ENCODE results near the gene EVC. TPM values are rescaled to one million over a fixed set of nuclear protein-coding genes. Genes with fewer than 3 reads are reported as not detected.

EVC gene
- total and polyA plus RNA-seq, 7 experiments from 2014 or later = 0.37 to 1.5 (median 0.68) TPM; not detected in 2

- no peaks in the 10 kb centered on the region for H3K36me3 Mint-ChIP-seq
- DNase-seq (no peak), ATAC-seq (no peak)
- H3K27ac Mint-ChIP-seq = no peak overlapping the region
- intact Hi-C loops (cut with micrococcal nuclease) = no loop called here
- POLR2A ChIA-PET = no interaction called here
- H3K4me3 ChIP-seq (ENCODE audit: low read length) = no peak overlapping the region
- H3K4me3 Mint-ChIP-seq = no peak overlapping the region
- H3K4me1 ChIP-seq (ENCODE audit: control insufficient read depth in 2 of 2, insufficient read depth in 2 of 2, low read length in 2 of 2) = no peaks in the 10 kb centered on the region
- no peaks in the 10 kb centered on the region for H3K4me1 Mint-ChIP-seq
- peaks cover 0 to 6% (median 4%) of the 10 kb centered on the region in 5 donors for H3K27me3 Mint-ChIP-seq
- no peak overlapping the region for H3K27ac ChIP-seq (ENCODE audit: low read depth, low read length)
- no peaks in the 10 kb centered on the region for H3K27me3 ChIP-seq (ENCODE audit: control insufficient read depth in 2 of 2, insufficient read depth in 2 of 2, low read length in 2 of 2)
- H3K36me3 ChIP-seq (ENCODE audit: control insufficient read depth in 2 of 3, insufficient read depth in 3 of 3, low read length in 3 of 3) = no peaks in the 10 kb centered on the region
- no peaks in the 10 kb centered on the region for H3K9me3 ChIP-seq (ENCODE audit: control insufficient read depth in 2 of 3, low read length in 3 of 3)
- H3K9me3 Mint-ChIP-seq = peaks cover 0 to 4% (median 0%) of the 10 kb centered on the region in 11 donors
- CTCF ChIA-PET = no interaction called here
Observed at GRCh38 chr4:5797866-5798265, 86.9 kb downstream of the EVC start.

DNA sequence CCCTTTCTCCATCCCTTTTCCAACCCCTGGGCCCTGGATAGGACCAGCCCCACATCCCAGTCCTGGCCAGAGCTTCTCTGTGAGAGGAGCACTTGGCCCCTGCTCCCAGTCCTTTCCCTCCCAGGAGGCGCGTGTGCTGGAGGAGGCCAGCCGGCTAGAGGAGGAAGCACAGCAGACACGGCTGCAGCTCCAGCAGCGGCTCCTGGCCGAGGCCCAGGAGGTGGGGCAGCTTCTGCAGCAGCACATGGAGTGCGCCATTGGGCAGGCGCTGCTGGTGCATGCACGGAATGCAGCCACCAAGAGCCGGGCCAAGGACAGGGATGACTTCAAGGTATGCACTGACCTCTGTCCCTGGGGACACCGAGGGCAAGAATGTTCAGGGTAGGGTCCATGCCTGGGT is 87.5 kb downstream of the EVC start:
- Histone ChIP-seq H3K27me3 (ENCODE audit: control insufficient read depth in 2 of 2, insufficient read depth in 2 of 2, low read length in 2 of 2) (no peaks in the 10 kb centered on the region), H3K4me1 (ENCODE audit: control insufficient read depth in 2 of 2, insufficient read depth in 2 of 2, low read length in 2 of 2) (no peaks in the 10 kb centered on the region), H3K9me3 (ENCODE audit: control insufficient read depth in 2 of 3, low read length in 3 of 3) (no peaks in the 10 kb centered on the region), H3K4me3 (ENCODE audit: low read length) (no peak overlapping the region), H3K27ac (ENCODE audit: low read depth, low read length) (no peak overlapping the region), H3K36me3 (ENCODE audit: control insufficient read depth in 2 of 3, insufficient read depth in 3 of 3, low read length in 3 of 3) (no peaks in the 10 kb centered on the region)
- no peak overlapping the region for H3K4me3 Mint-ChIP-seq
- DNase-seq = no peak
- ATAC-seq = no peak
- peaks cover 0 to 4% (median 0%) of the 10 kb centered on the region in 11 donors for H3K9me3 Mint-ChIP-seq
- H3K36me3 Mint-ChIP-seq = no peaks in the 10 kb centered on the region
- H3K27me3 Mint-ChIP-seq = peaks cover 0 to 6% (median 4%) of the 10 kb centered on the region in 5 donors
- intact Hi-C loops (cut with micrococcal nuclease) = no loop called here
- H3K27ac Mint-ChIP-seq = no peak overlapping the region
- CTCF ChIA-PET = no interaction called here
- POLR2A ChIA-PET = no interaction called here
- H3K4me1 Mint-ChIP-seq = no peaks in the 10 kb centered on the region

DNA sequence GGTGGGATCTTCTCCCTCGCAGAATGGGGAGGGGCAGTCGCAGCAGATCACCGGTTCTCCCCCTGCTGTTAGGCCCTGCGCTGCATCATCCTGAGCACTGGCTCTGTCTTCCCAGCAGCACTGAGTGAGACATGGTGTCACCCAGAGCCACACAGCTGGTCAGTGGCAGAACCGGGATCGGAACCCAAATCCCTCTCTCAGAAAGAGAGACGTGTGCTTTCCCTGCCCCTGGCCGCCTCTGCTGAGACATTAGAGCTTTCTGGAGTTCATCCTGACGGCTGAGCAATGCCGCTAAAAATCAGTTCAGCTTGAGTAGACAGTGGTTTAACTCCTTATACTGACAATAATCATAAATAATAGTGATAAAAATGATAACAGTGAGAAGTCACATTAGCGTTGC is 87.9 kb downstream of the EVC start:
- Mint-ChIP-seq H3K4me3 (no peak overlapping the region), H3K27ac (no peak overlapping the region), H3K9me3 (peaks cover 0 to 4% (median 0%) of the 10 kb centered on the region in 11 donors), H3K4me1 (no peaks in the 10 kb centered on the region), H3K36me3 (no peaks in the 10 kb centered on the region), H3K27me3 (peaks cover 0 to 6% (median 4%) of the 10 kb centered on the region in 5 donors)
- Histone ChIP-seq H3K27me3 (ENCODE audit: control insufficient read depth in 2 of 2, insufficient read depth in 2 of 2, low read length in 2 of 2) (no peaks in the 10 kb centered on the region), H3K36me3 (ENCODE audit: control insufficient read depth in 2 of 3, insufficient read depth in 3 of 3, low read length in 3 of 3) (no peaks in the 10 kb centered on the region), H3K27ac (ENCODE audit: low read depth, low read length) (no peak overlapping the region), H3K4me3 (ENCODE audit: low read length) (no peak overlapping the region), H3K4me1 (ENCODE audit: control insufficient read depth in 2 of 2, insufficient read depth in 2 of 2, low read length in 2 of 2) (no peaks in the 10 kb centered on the region), H3K9me3 (ENCODE audit: control insufficient read depth in 2 of 3, low read length in 3 of 3) (no peaks in the 10 kb centered on the region)
- ATAC-seq = no peak
- intact Hi-C loops (cut with micrococcal nuclease) = no loop called here
- no peak for DNase-seq
- ChIA-PET CTCF (no interaction called here), POLR2A (no interaction called here)

- Mint-ChIP-seq H3K27me3 (peaks cover 0 to 6% (median 4%) of the 10 kb centered on the region in 5 donors), H3K4me3 (no peak overlapping the region), H3K27ac (no peak overlapping the region), H3K9me3 (peaks cover 0 to 4% (median 0%) of the 10 kb centered on the region in 11 donors), H3K36me3 (no peaks in the 10 kb centered on the region), H3K4me1 (no peaks in the 10 kb centered on the region)
- DNase-seq (no peak), ATAC-seq (no peak)
- no peaks in the 10 kb centered on the region for H3K4me1 ChIP-seq (ENCODE audit: control insufficient read depth in 2 of 2, insufficient read depth in 2 of 2, low read length in 2 of 2)
- CTCF ChIA-PET = no interaction called here
- H3K36me3 ChIP-seq (ENCODE audit: control insufficient read depth in 2 of 3, insufficient read depth in 3 of 3, low read length in 3 of 3) = no peaks in the 10 kb centered on the region
- H3K9me3 ChIP-seq (ENCODE audit: control insufficient read depth in 2 of 3, low read length in 3 of 3) = no peaks in the 10 kb centered on the region
- POLR2A ChIA-PET = no interaction called here
- H3K4me3 ChIP-seq (ENCODE audit: low read length) = no peak overlapping the region
- no peak overlapping the region for H3K27ac ChIP-seq (ENCODE audit: low read depth, low read length)
- intact Hi-C loops (cut with micrococcal nuclease) = no loop called here
- no peaks in the 10 kb centered on the region for H3K27me3 ChIP-seq (ENCODE audit: control insufficient read depth in 2 of 2, insufficient read depth in 2 of 2, low read length in 2 of 2)
Observed at GRCh38 chr4:5799406-5799805, 88.4 kb downstream of the EVC start.

DNA sequence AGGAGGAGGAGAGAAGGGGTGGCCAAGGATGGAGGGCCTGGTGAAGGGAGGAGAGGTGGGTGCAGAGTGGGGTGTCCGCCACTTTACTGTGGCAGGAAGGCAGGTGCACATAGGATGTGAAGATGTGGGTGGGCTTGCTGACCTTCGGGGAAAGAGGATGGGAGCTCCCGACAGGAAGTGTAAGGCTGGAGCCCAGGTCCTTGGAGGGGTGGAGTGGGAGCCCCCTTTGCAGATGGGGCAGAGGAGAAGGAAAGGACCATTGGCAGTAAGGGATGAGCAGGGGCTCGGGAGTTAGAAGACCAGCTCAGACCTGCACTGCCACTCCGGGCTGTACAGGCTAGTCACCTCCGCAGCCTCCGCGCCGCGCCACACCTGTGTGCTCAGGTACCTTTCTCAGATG is 89.5 kb downstream of the EVC start:
- peaks cover 0 to 4% (median 0%) of the 10 kb centered on the region in 11 donors for H3K9me3 Mint-ChIP-seq
- no peaks in the 10 kb centered on the region for H3K27me3 ChIP-seq (ENCODE audit: control insufficient read depth in 2 of 2, insufficient read depth in 2 of 2, low read length in 2 of 2)
- no peaks in the 10 kb centered on the region for H3K36me3 ChIP-seq (ENCODE audit: control insufficient read depth in 2 of 3, insufficient read depth in 3 of 3, low read length in 3 of 3)
- ATAC-seq (no peak), DNase-seq (no peak)
- no peak overlapping the region for H3K27ac Mint-ChIP-seq
- no peak overlapping the region for H3K27ac ChIP-seq (ENCODE audit: low read depth, low read length)
- no peak overlapping the region for H3K4me3 Mint-ChIP-seq
- H3K9me3 ChIP-seq (ENCODE audit: control insufficient read depth in 2 of 3, low read length in 3 of 3) = no peaks in the 10 kb centered on the region
- no peaks in the 10 kb centered on the region for H3K4me1 ChIP-seq (ENCODE audit: control insufficient read depth in 2 of 2, insufficient read depth in 2 of 2, low read length in 2 of 2)
- intact Hi-C loops (cut with micrococcal nuclease) = no loop called here
- H3K4me3 ChIP-seq (ENCODE audit: low read length) = no peak overlapping the region
- ChIA-PET CTCF (no interaction called here), POLR2A (no interaction called here)
- H3K27me3 Mint-ChIP-seq = peaks cover 0 to 6% (median 4%) of the 10 kb centered on the region in 5 donors
- H3K36me3 Mint-ChIP-seq = no peaks in the 10 kb centered on the region
- H3K4me1 Mint-ChIP-seq = no peaks in the 10 kb centered on the region

DNA sequence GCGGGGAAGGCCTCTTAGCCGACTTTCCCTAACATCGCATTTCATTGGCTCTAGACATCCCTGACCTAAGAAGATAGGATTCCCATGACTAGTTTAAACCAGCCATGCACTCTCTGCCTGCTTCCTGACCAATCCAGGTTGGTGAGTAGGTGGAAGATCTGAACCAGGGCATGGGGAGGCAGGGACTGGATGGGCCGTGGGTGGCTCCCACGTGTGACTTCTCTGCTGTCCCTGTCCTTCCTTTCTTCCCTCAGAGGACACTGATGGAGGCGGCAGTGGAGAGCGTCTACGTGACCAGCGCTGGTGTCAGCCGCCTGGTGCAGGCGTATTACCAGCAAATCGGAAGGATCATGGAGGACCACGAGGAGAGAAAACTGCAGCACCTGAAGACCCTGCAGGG is 90.7 kb downstream of the EVC start:
- H3K36me3 Mint-ChIP-seq = no peaks in the 10 kb centered on the region
- CTCF ChIA-PET = no interaction called here

DNA sequence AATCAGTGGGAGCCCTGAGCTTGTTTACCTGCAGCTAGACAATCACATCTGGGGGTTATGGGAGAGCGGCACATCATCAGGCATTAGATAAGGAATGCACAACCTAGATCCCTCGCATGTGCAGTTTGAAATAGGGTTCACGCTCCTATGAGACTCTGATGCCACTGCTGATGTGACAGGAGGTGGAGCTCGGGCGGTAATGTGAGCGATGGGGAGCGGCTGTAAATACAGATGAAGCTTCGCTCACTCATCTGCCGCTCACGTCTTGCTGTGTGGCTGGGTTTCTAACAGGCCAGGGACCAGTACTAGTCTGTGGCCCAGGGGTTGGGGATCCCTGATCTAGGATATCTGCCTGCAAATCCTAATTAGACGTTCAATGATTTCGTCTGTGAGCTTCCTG is 91.6 kb downstream of the EVC start:
- DNase-seq = no peak
- Histone ChIP-seq H3K4me3 (ENCODE audit: low read length) (no peak overlapping the region), H3K9me3 (ENCODE audit: control insufficient read depth in 2 of 3, low read length in 3 of 3) (no peaks in the 10 kb centered on the region), H3K4me1 (ENCODE audit: control insufficient read depth in 2 of 2, insufficient read depth in 2 of 2, low read length in 2 of 2) (no peaks in the 10 kb centered on the region), H3K27me3 (ENCODE audit: control insufficient read depth in 2 of 2, insufficient read depth in 2 of 2, low read length in 2 of 2) (no peaks in the 10 kb centered on the region), H3K27ac (ENCODE audit: low read depth, low read length) (no peak overlapping the region), H3K36me3 (ENCODE audit: control insufficient read depth in 2 of 3, insufficient read depth in 3 of 3, low read length in 3 of 3) (no peaks in the 10 kb centered on the region)
- H3K4me1 Mint-ChIP-seq = no peaks in the 10 kb centered on the region
- no peak for ATAC-seq
- no peak overlapping the region for H3K27ac Mint-ChIP-seq
- no peak overlapping the region for H3K4me3 Mint-ChIP-seq
- POLR2A ChIA-PET = no interaction called here
- peaks cover 0 to 6% (median 0%) of the 10 kb centered on the region in 5 donors for H3K27me3 Mint-ChIP-seq
- intact Hi-C loops (cut with micrococcal nuclease) = no loop called here
- H3K9me3 Mint-ChIP-seq = peaks cover 0 to 2% (median 0%) of the 10 kb centered on the region in 11 donors
- H3K36me3 Mint-ChIP-seq = no peaks in the 10 kb centered on the region
- CTCF ChIA-PET = no interaction called here

More for the DNA sequence above, 90.7 kb downstream of the EVC start:
- Histone ChIP-seq H3K4me1 (ENCODE audit: control insufficient read depth in 2 of 2, insufficient read depth in 2 of 2, low read length in 2 of 2) (no peaks in the 10 kb centered on the region), H3K9me3 (ENCODE audit: control insufficient read depth in 2 of 3, low read length in 3 of 3) (no peaks in the 10 kb centered on the region), H3K27me3 (ENCODE audit: control insufficient read depth in 2 of 2, insufficient read depth in 2 of 2, low read length in 2 of 2) (no peaks in the 10 kb centered on the region), H3K4me3 (ENCODE audit: low read length) (no peak overlapping the region), H3K36me3 (ENCODE audit: control insufficient read depth in 2 of 3, insufficient read depth in 3 of 3, low read length in 3 of 3) (no peaks in the 10 kb centered on the region), H3K27ac (ENCODE audit: low read depth, low read length) (no peak overlapping the region)
- no peak for ATAC-seq
- POLR2A ChIA-PET = no interaction called here
- no peak overlapping the region for H3K4me3 Mint-ChIP-seq
- no peak overlapping the region for H3K27ac Mint-ChIP-seq
- peaks cover 0 to 2% (median 0%) of the 10 kb centered on the region in 11 donors for H3K9me3 Mint-ChIP-seq
- H3K27me3 Mint-ChIP-seq = peaks cover 0 to 6% (median 0%) of the 10 kb centered on the region in 5 donors
- H3K4me1 Mint-ChIP-seq = no peaks in the 10 kb centered on the region
- intact Hi-C loops (cut with micrococcal nuclease) = no loop called here
- no peak for DNase-seq
